Renal cortical epithelial cell (primary cell): Measurements from ENCODE around the gene TAGLN2. TPM values are rescaled to one million over a fixed set of nuclear protein-coding genes. Genes with fewer than 3 reads are reported as not detected.
"Not testable (repeated sequence)": the region's sequence is repeated elsewhere in the genome, so short reads cannot be mapped to it uniquely, and the experiment has no call there.

Experiments used
- DNase-seq: peaks from one replicate; pipeline ENCODE4 v3.0.0-alpha.2; 2011; ENCODE audit warnings: low read depth
- total RNA-seq: library from RNA; depleted of rRNA; stranded (reverse); fragments of >200 nt; gene quantifications from 2 replicates; pipeline ENCODE4 v1.2.3, GENCODE V29; 2014

The TAGLN2 gene
- total RNA-seq, 1 donor from 2014 or later = 548 TPM

DNA sequence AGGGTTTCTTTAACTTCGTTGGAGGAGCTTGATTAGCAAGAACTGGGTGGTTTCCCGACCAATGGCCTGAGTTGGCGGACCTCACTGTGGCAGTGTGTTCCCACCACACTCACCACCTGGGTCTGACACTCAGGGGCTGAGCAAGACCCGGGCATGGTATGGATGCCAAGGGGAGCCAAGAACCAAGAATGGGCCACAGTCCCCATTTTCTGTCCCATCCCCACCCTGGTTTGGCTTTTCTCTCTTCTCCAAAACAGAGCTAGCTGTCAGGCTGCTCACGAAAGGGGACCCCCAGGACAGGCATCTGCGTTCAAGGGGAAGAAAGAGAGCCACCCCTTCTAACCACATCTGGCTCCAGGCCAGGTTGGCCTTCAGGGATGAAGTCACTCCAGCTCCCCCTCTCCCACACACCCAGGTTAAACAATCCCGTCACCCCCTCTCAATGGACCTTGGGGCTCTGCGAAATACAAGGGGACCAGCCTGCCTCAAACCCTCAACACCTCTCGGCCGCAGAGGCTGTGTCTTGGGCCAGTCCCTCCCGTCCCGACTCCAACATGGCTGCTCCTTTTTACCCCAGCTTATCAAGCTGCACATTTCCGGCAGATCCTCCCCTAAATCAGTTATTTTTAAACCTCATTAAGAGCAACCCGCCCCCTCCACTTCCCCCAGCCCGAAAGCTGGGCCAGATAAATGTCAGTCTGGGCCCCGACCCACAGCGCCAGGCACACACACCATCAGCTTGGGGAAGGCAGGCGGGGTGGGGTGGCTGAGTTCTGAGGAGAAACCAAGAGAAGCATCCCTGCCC, 3.4 kb downstream of the TAGLN2 start:
- no peak for DNase-seq

DNA sequence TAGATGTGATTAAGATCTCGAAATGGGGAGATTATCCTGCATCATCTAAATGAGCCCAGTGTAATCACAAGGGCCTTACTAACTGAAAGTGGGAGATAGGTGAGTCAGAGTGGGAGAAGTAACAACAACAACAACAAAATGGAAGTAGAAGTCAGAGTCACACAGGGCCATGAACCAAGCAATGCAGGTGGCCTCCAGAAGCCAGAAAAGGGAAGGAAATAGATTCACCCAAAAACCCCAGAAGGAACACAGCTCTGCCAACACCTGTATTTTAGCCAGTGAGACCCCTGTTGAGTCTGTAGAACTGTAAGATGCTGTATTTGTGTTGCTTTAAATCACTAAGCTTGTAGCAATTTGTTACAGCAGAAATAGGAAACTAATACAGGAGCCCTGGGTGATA, 4.1 kb downstream of the TAGLN2 start:
- no peak for DNase-seq

DNA sequence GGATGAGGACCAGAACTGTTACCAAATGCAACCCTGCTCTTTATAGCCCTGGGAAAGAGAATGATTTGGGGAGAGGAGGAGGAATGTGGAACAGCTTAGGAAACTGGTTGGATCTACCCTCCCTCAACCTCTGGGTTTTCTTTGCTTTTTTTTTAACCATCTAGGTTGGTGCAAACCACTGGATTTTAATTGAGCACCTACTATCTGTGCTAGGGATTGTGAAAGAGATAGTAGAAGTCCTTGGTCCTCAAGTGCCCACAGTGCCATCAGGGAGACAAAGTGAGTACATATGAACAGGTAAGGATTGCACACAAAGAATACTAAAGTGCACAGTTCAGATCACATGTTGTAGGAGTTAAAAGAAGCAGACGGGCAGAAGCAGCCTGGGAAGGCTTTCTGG, 4.7 kb downstream of the TAGLN2 start:
- no peak for DNase-seq

DNA sequence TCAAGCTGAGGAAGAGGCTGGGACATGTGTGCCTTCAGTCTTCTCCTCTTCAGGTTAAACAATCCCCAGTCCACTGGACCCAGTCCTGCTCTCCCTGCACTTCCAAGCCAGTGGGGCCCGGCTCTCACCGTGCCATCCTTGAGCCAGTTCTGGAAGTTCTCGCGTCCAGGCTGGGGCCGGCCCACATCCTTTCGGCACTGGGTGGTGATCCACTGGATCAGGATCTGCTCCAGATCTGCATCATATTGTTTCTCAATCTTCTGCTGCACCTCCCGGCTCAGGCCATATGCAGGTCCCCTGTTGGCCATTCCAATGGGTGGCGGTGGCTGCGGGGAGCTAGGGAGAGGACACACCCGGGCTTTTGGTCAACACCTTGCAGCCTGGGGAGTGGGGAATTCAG, 5.1 kb downstream of the TAGLN2 start:
- DNase-seq = no peak

DNA sequence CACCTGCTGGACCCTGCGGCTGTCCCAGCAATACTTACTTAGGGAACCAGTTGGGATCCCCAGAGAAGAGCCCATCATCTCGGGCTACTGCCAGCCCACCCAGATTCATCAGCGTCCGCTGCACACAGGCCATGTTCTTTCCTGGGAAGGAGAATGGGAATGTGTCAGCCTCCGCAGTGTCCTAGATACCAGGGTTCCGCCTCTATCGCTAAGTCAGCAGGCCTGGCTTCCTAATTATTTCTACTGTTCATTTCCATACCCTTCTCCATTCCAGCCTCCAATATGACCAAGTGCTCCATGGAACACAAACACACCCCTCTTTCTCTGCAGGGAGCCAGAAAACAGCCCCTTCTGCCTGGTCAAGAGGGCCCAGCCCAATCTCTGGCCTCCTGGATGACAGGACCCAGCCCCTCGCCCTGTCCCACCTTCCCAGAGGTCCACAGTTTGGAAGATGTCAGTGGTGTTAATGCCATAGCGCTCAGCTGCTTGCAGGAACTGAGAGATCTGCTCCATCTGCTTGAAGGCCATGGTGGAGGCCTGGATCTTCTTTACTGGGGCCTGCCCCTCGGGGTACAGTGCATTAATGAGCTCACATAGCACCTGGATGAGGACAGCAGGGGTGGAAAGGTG, 6.0 kb downstream of the TAGLN2 start:
- no peak for DNase-seq

DNA sequence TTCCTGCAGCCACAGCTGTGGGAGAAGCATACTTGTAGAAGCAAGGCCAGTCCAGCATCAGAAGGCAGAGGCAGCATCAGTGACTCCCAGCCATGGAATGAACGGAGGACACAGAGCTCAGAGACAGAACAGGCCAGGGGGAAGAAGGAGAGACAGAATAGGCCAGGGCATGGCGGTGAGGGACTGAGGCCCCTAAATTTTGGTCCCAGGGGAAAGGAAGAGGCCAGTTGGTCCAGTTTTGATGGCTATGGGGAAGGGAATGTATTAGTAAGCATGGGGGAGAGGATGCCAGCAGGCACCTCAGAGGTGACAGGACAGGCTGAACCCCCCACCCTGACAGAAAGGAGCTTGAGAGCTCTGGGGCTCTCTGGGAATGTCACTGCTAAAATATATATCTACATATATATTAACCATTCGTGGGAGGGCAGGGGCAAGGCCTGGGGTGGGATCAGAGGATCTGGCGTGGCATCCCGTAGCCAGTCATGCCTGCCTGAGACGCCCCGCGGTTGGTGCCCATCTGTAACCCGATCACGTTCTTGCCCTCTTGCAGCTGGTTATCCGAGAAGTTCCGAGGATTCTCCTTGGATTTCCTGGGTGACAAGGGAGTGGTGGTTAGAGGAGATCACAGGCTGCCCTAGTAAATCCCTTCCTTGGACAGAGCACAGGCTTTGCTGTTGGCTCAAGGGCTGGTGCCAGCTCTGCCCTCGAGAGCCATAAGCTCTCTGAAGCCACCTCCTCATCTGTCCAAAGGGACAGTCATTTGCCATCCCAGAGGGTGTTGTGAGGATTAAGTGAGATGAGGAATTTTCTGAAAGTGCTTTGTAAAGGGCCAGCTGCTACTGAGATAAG, 6.7 kb downstream of the TAGLN2 start:
- DNase-seq = no peak

DNA sequence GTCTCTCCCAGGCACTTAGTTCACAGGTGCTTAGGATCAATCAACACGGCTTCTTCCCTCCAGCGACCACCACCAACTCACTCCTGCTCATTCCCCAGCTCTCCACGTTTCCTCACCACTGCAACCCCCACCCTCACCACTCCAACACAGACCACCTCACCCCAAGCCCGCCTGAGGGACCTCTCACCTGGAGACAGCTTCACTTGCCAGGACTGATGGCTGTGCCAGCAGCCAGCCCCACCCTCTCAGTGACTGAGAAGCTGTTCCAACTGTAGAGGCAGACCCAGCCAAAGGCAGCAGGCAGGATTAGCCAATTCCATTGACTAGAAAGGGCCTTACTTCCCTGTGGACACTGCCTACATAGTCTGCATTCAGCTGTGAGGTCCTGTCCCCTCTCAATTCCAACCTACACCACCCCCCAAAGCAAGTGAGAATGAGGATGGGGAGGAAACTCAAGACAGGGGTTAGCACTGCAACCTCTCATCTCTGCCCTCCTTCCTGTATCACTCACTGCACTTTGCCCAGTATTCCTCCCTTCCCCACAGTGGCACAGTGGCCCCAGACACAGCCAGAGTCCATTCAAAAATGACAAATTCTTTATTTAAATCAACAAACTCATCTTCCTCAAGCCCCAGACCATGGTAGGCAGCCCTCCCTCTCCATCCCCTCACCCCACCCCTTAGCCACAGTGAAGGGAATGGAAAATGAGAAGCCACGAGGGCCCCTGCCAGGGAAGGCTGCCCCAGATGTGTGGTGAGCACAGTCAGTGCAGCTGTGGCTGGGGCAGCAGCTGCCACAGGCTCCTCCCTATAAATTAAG, 7.6 kb downstream of the TAGLN2 start:
- DNase-seq = no peak

DNA sequence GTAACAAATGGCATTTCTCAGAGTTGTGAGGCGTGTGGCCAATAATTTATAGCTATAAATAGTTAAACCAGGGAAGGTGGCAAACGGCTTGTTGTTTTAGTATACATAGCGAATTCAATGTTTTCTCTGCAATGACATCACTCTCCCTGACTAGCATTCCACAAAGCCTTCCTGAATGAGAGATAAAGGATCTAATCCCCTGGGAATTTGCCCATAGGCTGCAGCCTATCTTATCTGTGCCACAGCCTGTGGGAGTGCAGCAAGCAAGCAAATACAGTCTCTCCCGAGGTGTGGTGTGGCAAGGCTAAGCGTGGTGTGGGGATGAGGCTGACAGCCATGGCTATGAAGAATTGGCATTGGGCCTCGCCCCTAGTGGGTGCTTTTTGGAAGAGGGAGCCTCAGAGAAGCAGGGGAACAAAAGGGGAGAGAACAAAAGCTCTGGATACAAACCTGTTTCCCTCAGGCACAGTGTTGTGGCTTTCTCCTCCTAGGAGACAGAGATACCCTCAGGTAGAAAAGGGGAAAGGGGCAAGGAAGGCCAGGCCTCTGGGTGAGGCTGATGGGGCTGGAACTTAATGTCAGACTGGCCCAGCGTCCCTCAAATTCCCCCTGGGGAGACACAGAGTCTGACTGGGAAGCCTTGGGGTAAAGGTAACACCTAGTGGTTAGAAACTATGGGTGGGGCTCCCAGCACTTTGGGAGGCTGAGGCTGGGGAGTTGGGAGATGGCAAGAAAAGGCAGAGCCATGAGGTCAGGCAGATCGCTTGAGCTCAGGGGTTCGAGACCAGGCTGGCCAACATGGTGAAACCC, 8.9 kb downstream of the TAGLN2 start:
- DNase-seq = peak; percentile 62

DNA sequence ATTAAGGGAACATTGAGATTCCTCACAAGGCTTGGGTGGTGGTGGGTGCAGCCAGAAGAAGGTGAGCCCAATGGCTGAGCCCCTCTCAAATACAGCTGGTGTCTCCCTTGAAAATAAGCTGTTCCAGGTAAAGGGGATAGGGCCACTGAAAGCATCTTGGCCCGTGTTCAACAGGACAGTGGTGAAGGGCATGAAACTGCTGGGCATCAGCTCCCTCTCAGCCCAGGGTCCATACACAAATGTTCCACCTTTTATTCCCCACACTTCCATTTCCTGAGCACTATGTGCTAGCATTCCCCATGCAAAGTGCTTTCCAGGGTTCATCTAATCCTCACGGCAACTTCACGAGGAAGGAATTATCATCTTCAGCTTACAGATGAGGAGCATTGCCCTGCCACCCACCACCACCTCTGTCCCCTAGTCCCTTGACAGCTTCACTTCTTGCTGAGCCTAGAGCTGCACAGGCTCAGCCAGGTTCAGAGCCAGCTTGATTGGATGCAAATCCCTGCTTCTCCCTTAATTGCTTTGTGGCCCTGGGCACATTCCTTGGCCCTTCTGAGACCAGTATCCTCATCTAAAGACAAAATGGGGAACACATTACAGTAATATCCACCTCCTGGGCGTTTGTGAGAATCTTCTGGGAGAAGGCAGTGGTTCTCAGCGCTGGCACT, 9.6 kb downstream of the TAGLN2 start:
- DNase-seq = no peak

DNA sequence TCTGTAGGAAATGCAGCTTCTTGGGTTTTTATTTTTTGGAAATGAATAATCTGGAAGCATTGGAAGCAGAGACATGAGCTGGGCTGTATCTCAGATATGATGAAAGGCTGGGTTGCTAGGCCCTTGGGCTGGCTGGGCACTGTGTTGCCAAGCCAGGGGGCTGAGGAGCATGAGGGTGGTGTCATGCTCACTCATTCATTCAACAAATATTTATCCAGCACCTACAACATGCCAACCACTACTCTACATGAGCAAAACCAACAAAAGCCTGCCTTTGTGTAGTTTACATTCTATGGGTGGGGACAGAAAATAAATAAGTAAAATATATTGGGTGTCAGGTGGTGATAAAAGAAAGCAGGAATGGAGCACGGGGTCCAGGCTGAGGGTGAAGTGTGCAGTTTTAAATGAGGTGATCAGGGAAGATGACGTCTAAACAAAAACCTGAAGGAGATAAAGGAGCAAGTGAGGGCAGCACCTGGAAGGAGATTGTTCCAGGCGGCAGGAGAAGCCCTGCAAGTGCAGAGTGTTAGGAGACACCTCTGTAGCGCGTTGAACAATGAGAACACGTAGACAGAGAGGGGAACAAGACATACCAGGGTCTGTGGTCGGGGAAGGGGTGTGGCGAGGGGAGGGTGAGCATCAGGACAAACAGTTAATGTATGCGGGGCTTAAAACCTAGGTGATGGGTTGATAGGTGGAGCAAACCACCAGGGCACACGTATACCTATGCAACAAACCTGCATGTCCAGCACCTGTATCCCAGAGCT, 10.9 kb downstream of the TAGLN2 start:
- DNase-seq = no peak

DNA sequence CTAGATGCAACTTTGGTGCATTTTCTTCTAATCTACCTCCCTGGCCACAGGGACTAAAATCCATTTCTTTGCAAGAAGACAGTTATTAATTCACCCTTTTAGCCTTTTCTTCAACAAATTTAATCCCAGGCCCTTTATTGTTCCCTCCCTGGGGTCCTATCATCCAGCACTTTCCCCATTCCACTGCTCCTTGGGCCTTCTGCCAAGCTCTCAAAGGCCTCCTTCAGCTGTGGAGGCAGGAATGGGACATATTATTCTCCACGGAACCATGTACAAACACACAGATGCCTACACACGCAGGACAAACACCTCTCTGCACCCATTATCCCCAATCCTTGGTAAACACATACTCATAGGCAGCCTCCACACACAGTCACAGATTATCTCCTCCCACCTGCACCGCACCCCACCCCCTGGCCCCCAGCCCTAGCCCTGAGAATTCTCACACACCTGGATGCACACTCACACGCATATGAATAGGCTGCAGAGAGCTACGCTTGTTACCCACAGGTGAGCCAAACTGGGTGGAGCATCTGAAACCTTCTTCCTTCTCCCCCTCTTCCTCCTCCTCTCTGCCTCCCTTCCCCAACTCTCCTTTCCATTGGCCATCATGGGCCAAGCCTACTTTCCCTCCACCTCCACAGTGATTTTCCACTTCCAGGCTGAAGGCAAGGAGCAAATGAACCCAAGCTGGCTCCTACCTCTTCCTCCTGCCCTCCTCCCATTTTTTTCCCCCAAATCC, 11.7 kb downstream of the TAGLN2 start:
- no peak for DNase-seq

DNA sequence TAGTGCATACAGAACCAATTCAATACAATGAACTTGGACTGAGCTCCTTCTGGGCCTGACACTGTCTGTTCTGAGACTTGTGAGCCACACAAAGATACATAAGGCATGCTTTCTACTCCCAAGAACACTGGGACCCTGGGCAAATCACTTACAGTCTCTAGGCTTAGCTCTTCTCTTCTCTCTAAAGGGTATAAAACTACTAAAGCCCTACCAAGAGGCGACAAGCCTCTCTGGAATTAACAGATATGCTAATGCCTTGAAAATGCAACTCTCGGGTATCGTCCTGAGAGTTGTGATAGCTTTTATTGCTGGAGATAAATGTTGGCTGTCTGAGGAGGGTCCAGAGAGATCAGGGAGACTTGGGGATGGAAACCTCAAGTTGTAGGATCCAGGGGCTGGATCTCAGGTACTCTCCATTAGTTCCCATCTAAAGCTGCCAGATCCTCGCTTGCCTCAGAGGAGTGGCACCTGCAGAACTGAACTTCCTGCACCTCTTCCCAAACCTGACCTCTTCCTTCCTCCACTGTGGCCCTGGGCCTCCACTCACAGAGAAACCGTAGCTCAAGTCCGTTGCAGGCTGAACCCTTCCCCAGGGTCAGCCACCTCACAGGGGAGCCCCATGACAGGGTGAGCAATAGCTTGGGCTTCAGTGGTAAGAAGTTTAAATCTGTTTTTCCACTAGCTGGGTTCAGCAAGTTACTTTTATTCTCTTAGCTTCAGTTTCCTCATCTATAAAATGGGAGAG, 13.8 kb downstream of the TAGLN2 start:
- no peak for DNase-seq

DNA sequence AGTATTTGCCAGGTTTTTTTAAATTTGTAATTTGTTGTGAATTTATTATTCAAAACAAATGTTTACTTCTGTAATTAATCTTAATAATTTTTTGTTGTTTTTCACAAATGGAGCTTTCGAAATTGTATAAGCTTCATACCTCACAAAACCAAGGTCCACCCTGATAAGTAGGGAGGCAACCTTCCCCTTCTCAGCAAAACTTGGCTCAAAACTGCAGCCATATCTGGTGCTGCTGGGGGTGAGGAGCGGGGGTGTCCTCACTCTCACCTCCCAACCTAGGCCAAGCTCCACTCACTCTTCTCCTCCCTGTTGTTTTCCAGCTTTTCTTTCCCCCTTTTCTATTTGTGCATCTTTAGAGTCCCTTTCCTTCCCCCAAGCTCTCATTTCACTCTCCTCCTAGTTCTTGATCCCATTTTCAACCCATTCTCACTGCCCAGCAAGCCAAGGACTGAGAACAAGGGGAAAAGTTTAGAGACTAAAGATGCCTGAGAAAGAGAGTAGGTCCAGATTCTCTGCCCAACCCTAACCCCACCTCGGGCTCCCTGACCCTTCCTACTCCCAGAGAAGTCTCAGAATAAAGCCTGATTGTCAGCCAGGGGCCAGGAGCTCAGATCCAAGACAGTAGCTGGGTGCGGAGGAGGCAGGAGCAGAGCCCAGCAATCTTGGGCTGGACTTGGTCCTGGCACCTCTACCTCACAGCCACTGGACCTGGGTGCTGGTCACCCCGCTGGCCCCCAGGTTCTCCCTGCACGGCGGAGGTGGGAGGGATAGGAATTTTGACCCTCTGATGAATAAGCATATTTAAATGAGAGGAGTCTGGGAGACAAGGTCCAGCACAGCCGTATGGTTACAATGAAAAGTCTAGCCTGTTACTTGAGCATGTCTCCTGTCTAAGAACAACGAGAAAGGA, 17.0 kb downstream of the TAGLN2 start:
- no peak for DNase-seq

DNA sequence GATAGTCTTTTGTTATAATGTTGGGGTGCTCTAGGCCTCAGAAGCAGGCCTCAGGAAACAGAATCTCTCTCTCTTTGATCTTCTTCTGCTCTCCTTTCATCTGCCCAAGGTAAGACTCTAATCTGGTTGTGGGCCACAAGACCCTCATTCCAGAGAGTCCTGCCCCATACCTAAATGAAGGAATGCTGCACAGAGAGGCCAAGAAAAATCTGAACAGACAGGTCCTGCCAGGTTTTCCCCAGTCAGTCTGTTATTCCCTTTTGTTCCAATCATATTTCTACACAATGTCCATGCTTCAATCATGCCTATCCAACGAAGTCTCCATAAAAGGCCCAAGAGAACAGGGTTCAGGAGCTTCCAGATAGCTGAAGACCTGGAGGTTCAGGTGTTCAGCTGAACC, 18.3 kb downstream of the TAGLN2 start:
- DNase-seq = no peak

DNA sequence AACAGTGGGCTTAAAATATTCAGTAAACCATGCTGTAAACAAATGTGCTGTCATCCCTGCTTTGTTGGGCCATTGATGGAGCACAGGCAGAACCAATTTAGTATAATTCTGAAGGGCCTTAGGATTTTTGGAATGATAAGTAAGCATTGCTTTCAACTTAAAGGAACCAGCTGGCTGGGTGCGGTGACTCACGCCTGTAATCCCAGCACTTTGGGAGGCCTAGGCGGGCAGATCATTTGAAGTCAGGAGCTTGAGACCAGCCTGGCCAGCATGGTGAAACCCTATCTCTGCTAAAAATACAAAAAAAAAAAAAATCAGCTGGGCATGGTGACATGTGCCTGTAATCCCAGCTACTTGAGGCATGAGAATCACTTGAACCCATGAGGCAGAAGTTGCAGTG, 21.3 kb downstream of the TAGLN2 start:
- not testable (repeated sequence) for DNase-seq

DNA sequence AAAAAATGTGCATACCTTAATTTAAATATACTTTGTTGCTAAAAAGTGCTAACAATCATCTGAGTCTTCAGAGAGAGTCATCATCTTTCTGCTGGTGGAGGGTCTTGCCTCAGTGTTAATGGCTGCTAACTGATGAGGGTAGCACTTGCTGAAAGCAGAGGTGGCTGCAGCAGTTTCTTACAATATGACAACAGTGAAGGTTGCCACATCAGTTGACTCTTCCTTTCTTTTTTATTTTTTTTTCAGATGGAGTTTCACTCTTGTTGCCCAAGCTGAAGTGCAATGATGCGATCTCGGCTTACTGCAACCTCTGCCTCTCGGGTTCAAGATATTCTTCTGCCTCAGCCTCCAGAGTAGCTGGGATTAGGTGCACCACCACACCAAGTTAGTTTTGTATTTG, 22.8 kb downstream of the TAGLN2 start:
- no peak for DNase-seq

DNA sequence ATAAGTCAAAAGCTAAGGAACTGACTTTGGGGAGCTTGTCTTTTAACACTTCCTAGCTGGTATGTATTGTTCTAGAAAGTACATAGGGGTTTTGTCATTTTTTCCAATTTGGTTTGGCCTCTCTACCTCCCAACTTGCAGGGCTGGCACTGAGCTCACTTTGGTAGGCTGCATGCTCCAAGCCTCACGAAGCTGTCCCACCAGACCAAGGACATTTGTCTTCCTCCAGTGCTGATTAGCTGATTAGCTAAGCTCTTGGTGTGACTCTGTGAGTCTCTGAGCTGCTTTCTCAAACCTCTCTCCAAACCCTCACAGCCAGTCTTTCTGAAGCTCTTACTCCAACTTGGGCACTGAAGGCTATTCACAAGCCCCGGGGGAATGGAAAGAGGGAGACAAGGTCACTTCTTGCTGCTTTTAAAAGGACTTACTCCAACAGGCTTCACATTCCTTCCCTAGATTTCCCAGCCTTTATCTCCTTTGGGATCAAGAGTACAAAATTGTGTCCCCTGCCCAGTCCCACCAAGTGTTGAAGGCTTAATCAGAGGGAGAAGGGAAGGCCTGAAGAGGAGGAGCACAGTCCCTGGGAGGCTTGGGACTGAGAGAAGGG, 24.4 kb downstream of the TAGLN2 start:
- DNase-seq = no peak
